ELF-1 (cell line): ENCODE measurements around the gene AGAP1.

Experiments used
- DNase-seq: peaks from one replicate; pipeline ENCODE4 v3.0.0-alpha.2; 2016; ENCODE audit warnings: low read depth, low spot score

AGAP1 gene

GRCh38 chr2:236021499-236022057 lies 527.7 kb downstream of the AGAP1 start:
- no peak for DNase-seq

- DNase-seq = no peak
Observed at GRCh38 chr2:236022128-236022527, 528.3 kb downstream of the AGAP1 start.

DNA sequence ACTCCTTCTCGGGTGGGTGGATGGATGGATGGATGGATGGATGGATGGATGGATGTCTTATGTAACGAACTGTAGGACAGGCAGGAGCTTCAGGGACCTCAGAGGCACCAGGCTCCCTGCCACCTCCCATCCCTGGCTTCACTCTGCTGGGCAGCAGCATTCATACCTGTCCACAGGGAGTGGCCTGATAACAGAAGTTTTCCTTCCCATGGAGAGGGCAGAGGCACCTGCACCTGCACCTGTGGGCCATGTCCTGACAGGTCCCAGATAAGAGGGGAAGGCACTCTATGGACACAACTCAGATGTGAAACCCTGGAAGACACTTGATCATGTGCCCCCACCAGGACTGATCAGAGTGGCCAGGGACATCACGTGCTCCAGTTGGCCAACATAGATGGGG lies 532.0 kb downstream of the AGAP1 start:
- DNase-seq = no peak

GRCh38 chr2:236026841-236027240 lies 533.0 kb downstream of the AGAP1 start:
- no peak for DNase-seq

- DNase-seq = peak; percentile 28
Observed at GRCh38 chr2:236028066-236028465, 534.2 kb downstream of the AGAP1 start.

GRCh38 chr2:236033462-236033861 lies 539.6 kb downstream of the AGAP1 start:
- DNase-seq = no peak

DNA sequence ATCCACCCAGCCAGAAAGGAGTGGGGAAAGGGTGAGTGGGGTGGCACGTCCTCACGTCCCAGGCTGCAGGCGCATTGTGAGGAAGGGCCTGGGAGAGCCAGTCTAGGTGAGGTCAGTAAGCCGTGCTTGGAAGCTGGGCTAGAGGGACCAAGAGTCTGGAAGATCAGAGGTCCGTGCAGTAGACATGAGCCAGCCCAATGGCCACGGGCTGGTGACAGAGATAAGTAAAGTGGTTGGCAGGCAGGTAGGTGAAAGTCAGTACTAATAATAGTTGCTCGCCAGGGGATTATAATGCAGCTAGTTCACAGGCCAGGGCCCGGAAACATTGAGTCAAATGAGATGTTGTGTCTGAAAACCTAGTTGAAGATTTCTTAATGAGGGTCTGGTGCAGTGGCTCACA lies 541.1 kb downstream of the AGAP1 start:
- no peak for DNase-seq

- DNase-seq = no peak
Observed at GRCh38 chr2:236036045-236036444, 542.2 kb downstream of the AGAP1 start.

GRCh38 chr2:236038096-236038495 lies 544.3 kb downstream of the AGAP1 start:
- no peak for DNase-seq

GRCh38 chr2:236040600-236041328 lies 546.9 kb downstream of the AGAP1 start:
- DNase-seq = no peak

GRCh38 chr2:236041616-236042015 lies 547.8 kb downstream of the AGAP1 start:
- no peak for DNase-seq

DNA sequence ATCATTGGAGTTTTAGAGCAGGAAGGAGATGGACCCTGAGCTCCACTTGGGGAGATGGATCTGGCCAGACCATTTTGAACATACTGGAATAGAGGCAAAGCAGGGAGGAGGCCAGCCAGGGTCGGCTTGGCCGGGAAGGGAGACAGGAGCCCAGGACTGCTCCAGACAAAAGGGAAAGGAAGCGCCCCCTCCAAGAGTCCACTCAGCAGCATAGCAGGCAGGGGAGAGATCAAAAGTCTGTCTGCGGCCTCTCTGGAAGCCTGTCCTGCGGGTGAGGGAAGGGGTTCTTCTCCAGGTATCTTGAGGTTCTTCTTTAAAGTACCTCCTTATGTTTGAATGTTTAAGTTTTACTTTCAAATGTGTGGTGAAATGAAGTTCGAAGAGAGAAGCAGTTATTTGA lies 548.2 kb downstream of the AGAP1 start:
- DNase-seq = no peak

DNA sequence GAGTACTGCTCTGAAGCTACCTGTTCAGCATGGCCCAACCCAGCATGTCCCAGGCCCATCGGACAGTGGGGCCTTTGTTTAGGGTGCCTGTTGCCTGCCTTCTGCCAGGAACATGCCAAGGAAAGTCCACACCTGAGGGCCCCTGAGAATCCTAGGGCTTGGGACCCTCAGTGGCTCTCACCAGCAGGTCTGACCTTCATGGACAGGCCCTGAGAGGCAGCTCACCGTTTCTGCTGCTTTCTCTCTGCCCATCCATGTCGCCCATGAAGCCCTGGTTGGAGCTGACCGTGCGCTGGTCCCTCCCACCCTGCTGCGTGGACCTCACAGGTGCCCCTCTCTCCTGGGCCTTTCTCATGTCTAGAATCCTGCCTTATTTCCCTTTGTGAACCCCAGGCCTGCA lies 550.3 kb downstream of the AGAP1 start:
- no peak for DNase-seq

DNA sequence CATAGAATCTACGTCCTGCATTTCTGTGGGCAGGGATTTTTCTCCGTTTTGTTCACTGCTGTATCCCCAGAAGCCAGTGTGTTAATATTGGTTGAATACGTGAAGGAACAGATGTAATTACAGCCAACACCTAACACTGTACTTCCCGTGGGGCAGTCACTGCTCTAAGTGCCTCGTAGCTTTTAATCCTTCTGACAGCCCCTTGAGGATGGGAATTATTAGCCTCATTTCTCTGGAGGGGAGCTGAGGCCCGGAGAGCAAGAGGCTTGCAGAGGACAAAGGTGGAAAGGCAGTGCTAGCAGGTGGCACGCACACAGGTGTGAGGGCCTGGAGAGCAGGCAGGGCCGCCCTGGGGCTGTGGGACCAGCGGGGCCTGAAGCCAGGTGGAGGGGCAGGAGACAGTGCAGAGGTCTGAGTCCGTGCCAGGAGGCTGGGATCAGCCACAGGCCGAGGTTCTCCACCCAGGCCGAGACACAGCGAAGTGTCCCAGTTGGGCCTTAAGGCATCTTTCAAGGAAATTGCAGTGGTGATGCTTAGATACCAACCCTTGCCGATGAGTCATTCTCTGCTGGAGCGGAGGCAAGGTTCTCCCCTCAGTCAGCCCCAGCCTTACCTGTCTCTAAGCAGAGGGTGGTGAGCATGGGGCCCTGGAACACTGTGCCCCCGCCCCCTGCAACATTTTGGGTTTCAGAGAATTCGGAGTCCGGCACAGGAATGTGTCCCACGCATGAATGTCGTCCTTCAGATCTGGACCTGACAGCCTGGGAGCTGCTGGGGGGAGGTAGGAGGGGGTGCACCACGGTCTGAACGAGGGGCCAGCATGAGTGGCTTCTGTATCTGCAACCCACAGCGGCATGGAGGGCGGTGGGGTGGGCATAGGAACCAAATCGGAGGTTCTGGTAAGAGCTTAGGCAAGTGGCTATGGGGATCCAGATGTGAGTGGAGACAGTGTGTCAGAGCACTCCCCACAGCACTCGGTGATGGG lies 551.7 kb downstream of the AGAP1 start:
- DNase-seq = peak; percentile 67

- no peak for DNase-seq
Observed at GRCh38 chr2:236046715-236047114, 552.9 kb downstream of the AGAP1 start.

DNA sequence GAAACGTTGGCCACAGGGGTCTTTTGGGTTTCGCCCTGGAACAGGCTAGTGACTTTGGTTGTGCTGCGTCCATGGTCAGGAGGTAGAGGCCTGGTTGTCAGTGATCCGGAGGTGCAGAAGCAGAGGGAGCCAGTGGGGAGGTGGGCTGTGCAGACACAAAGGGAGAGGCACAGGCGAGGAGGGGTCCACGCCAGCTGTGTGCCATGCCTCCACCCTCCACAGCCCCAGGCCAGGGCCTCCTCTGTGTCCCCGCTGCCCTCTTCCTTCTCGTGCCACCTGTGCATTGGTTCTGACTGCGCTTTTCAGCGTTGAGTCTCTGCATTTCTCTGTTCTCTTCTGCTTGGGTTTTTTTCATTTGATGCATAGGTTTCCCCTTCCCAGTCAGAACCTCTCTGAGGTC lies 553.3 kb downstream of the AGAP1 start:
- no peak for DNase-seq

- DNase-seq = no peak
Observed at GRCh38 chr2:236047886-236048540, 554.2 kb downstream of the AGAP1 start.

GRCh38 chr2:236049981-236050380 lies 556.1 kb downstream of the AGAP1 start:
- no peak for DNase-seq

GRCh38 chr2:236051351-236051750 lies 557.5 kb downstream of the AGAP1 start:
- no peak for DNase-seq

- DNase-seq = no peak
Observed at GRCh38 chr2:236051806-236052205, 558.0 kb downstream of the AGAP1 start.

DNA sequence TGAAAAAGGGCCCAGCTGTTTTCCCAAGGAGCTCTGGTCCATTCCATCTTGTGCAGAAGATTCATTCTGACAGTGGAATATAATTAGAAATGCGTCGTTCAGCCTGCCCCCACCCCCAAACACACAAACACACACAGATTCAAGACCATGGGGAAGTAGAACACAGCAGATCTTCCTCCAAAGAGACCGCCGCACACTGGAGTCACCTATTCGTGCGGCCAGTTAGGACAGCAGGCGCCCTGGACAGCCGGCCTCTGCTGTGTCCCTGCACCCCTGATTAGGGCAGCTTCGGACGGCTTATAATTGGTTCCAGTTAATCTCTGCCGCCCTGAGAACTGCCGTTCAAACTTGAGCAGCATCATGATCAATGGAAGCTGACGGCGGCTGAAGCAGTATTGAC lies 558.4 kb downstream of the AGAP1 start:
- no peak for DNase-seq
